NCI-H187 (cell line): ENCODE results near the gene TAGLN2.
"Not testable (repeated sequence)": the region's sequence is repeated elsewhere in the genome, so short reads cannot be mapped to it uniquely, and the experiment has no call there.

Experiments used
- DNase-seq, 2 experiments: peaks; one replicate each; lab custom pipeline; 2025; lab: John Stamatoyannopoulos, UW

TAGLN2 gene

DNA sequence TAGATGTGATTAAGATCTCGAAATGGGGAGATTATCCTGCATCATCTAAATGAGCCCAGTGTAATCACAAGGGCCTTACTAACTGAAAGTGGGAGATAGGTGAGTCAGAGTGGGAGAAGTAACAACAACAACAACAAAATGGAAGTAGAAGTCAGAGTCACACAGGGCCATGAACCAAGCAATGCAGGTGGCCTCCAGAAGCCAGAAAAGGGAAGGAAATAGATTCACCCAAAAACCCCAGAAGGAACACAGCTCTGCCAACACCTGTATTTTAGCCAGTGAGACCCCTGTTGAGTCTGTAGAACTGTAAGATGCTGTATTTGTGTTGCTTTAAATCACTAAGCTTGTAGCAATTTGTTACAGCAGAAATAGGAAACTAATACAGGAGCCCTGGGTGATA is 4.1 kb downstream of the TAGLN2 start:
- no peak for DNase-seq

DNA sequence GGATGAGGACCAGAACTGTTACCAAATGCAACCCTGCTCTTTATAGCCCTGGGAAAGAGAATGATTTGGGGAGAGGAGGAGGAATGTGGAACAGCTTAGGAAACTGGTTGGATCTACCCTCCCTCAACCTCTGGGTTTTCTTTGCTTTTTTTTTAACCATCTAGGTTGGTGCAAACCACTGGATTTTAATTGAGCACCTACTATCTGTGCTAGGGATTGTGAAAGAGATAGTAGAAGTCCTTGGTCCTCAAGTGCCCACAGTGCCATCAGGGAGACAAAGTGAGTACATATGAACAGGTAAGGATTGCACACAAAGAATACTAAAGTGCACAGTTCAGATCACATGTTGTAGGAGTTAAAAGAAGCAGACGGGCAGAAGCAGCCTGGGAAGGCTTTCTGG is 4.7 kb downstream of the TAGLN2 start:
- no peak for DNase-seq

DNA sequence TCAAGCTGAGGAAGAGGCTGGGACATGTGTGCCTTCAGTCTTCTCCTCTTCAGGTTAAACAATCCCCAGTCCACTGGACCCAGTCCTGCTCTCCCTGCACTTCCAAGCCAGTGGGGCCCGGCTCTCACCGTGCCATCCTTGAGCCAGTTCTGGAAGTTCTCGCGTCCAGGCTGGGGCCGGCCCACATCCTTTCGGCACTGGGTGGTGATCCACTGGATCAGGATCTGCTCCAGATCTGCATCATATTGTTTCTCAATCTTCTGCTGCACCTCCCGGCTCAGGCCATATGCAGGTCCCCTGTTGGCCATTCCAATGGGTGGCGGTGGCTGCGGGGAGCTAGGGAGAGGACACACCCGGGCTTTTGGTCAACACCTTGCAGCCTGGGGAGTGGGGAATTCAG is 5.1 kb downstream of the TAGLN2 start:
- no peak for DNase-seq

- DNase-seq = no peak
Observed at GRCh38 chr1:159919236-159919865, 6.0 kb downstream of the TAGLN2 start.

- DNase-seq = no peak
Observed at GRCh38 chr1:159918352-159919200, 6.7 kb downstream of the TAGLN2 start.

DNA sequence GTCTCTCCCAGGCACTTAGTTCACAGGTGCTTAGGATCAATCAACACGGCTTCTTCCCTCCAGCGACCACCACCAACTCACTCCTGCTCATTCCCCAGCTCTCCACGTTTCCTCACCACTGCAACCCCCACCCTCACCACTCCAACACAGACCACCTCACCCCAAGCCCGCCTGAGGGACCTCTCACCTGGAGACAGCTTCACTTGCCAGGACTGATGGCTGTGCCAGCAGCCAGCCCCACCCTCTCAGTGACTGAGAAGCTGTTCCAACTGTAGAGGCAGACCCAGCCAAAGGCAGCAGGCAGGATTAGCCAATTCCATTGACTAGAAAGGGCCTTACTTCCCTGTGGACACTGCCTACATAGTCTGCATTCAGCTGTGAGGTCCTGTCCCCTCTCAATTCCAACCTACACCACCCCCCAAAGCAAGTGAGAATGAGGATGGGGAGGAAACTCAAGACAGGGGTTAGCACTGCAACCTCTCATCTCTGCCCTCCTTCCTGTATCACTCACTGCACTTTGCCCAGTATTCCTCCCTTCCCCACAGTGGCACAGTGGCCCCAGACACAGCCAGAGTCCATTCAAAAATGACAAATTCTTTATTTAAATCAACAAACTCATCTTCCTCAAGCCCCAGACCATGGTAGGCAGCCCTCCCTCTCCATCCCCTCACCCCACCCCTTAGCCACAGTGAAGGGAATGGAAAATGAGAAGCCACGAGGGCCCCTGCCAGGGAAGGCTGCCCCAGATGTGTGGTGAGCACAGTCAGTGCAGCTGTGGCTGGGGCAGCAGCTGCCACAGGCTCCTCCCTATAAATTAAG is 7.6 kb downstream of the TAGLN2 start:
- no peak for DNase-seq

GRCh38 chr1:159916242-159917051 is 8.9 kb downstream of the TAGLN2 start:
- peak in 1 of 2 experiments; percentile 31 for DNase-seq

DNA sequence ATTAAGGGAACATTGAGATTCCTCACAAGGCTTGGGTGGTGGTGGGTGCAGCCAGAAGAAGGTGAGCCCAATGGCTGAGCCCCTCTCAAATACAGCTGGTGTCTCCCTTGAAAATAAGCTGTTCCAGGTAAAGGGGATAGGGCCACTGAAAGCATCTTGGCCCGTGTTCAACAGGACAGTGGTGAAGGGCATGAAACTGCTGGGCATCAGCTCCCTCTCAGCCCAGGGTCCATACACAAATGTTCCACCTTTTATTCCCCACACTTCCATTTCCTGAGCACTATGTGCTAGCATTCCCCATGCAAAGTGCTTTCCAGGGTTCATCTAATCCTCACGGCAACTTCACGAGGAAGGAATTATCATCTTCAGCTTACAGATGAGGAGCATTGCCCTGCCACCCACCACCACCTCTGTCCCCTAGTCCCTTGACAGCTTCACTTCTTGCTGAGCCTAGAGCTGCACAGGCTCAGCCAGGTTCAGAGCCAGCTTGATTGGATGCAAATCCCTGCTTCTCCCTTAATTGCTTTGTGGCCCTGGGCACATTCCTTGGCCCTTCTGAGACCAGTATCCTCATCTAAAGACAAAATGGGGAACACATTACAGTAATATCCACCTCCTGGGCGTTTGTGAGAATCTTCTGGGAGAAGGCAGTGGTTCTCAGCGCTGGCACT is 9.6 kb downstream of the TAGLN2 start:
- DNase-seq = no peak

DNA sequence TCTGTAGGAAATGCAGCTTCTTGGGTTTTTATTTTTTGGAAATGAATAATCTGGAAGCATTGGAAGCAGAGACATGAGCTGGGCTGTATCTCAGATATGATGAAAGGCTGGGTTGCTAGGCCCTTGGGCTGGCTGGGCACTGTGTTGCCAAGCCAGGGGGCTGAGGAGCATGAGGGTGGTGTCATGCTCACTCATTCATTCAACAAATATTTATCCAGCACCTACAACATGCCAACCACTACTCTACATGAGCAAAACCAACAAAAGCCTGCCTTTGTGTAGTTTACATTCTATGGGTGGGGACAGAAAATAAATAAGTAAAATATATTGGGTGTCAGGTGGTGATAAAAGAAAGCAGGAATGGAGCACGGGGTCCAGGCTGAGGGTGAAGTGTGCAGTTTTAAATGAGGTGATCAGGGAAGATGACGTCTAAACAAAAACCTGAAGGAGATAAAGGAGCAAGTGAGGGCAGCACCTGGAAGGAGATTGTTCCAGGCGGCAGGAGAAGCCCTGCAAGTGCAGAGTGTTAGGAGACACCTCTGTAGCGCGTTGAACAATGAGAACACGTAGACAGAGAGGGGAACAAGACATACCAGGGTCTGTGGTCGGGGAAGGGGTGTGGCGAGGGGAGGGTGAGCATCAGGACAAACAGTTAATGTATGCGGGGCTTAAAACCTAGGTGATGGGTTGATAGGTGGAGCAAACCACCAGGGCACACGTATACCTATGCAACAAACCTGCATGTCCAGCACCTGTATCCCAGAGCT is 10.9 kb downstream of the TAGLN2 start:
- no peak for DNase-seq

GRCh38 chr1:159913451-159914192 is 11.7 kb downstream of the TAGLN2 start:
- DNase-seq = no peak

DNA sequence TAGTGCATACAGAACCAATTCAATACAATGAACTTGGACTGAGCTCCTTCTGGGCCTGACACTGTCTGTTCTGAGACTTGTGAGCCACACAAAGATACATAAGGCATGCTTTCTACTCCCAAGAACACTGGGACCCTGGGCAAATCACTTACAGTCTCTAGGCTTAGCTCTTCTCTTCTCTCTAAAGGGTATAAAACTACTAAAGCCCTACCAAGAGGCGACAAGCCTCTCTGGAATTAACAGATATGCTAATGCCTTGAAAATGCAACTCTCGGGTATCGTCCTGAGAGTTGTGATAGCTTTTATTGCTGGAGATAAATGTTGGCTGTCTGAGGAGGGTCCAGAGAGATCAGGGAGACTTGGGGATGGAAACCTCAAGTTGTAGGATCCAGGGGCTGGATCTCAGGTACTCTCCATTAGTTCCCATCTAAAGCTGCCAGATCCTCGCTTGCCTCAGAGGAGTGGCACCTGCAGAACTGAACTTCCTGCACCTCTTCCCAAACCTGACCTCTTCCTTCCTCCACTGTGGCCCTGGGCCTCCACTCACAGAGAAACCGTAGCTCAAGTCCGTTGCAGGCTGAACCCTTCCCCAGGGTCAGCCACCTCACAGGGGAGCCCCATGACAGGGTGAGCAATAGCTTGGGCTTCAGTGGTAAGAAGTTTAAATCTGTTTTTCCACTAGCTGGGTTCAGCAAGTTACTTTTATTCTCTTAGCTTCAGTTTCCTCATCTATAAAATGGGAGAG is 13.8 kb downstream of the TAGLN2 start:
- no peak for DNase-seq

GRCh38 chr1:159908031-159908940 is 17.0 kb downstream of the TAGLN2 start:
- no peak for DNase-seq

GRCh38 chr1:159906960-159907359 is 18.3 kb downstream of the TAGLN2 start:
- no peak for DNase-seq

DNA sequence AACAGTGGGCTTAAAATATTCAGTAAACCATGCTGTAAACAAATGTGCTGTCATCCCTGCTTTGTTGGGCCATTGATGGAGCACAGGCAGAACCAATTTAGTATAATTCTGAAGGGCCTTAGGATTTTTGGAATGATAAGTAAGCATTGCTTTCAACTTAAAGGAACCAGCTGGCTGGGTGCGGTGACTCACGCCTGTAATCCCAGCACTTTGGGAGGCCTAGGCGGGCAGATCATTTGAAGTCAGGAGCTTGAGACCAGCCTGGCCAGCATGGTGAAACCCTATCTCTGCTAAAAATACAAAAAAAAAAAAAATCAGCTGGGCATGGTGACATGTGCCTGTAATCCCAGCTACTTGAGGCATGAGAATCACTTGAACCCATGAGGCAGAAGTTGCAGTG is 21.3 kb downstream of the TAGLN2 start:
- DNase-seq = not testable (repeated sequence)

DNA sequence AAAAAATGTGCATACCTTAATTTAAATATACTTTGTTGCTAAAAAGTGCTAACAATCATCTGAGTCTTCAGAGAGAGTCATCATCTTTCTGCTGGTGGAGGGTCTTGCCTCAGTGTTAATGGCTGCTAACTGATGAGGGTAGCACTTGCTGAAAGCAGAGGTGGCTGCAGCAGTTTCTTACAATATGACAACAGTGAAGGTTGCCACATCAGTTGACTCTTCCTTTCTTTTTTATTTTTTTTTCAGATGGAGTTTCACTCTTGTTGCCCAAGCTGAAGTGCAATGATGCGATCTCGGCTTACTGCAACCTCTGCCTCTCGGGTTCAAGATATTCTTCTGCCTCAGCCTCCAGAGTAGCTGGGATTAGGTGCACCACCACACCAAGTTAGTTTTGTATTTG is 22.8 kb downstream of the TAGLN2 start:
- DNase-seq = no peak

DNA sequence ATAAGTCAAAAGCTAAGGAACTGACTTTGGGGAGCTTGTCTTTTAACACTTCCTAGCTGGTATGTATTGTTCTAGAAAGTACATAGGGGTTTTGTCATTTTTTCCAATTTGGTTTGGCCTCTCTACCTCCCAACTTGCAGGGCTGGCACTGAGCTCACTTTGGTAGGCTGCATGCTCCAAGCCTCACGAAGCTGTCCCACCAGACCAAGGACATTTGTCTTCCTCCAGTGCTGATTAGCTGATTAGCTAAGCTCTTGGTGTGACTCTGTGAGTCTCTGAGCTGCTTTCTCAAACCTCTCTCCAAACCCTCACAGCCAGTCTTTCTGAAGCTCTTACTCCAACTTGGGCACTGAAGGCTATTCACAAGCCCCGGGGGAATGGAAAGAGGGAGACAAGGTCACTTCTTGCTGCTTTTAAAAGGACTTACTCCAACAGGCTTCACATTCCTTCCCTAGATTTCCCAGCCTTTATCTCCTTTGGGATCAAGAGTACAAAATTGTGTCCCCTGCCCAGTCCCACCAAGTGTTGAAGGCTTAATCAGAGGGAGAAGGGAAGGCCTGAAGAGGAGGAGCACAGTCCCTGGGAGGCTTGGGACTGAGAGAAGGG is 24.4 kb downstream of the TAGLN2 start:
- no peak for DNase-seq

- DNase-seq = peak; percentile 89 to 96
Observed at GRCh38 chr1:159900086-159900680, 25.1 kb downstream of the TAGLN2 start, which contains the start of gene CFAP45. Gene CFAP45, minus strand, starts transcription at chr1:159900165. Its CDS starts 67 bp downstream, at chr1:159900098.
